Coronary artery (tissue), 2 donors: ENCODE measurements around the gene UBE2L5.

Experiments used
- DNase-seq: peaks from one replicate; pipeline ENCODE4 v3.0.0-alpha.2; 2017; ENCODE audit warnings: low spot score
- H3K27ac ChIP-seq, 2 donors: fragments of 200-600 bp; sonication (generic); one replicate each; pipeline ENCODE4 v1.5.1; 2016 to 2019
- H3K4me3 ChIP-seq: fragments of 200-600 bp; sonication (generic); 2 replicates; pipeline ENCODE4 v1.5.1; 2016; ENCODE audit warnings: mild to moderate bottlenecking, moderate library complexity
- CTCF ChIP-seq: fragments of 200-600 bp; sonication (generic); IDR thresholded peaks from one replicate; pipeline ENCODE4 v1.5.1; 2019; ENCODE audit warnings: antibody characterized with exemption

UBE2L5 gene

GRCh38 chr13:30395192-30396158 is 26.8 kb upstream of the UBE2L5 start:
- H3K4me3 ChIP-seq: peak overlapping the region; percentile 75
- no peak for TF ChIP-seq CTCF
- peak overlapping the region; percentile 81 to 84 for H3K27ac ChIP-seq
- DNase-seq: peak; percentile 94

GRCh38 chr13:30396434-30397075 is 25.7 kb upstream of the UBE2L5 start:
- Histone ChIP-seq H3K4me3 (no peak overlapping the region), H3K27ac (no peak overlapping the region)
- TF ChIP-seq CTCF: no peak
- no peak for DNase-seq

DNA sequence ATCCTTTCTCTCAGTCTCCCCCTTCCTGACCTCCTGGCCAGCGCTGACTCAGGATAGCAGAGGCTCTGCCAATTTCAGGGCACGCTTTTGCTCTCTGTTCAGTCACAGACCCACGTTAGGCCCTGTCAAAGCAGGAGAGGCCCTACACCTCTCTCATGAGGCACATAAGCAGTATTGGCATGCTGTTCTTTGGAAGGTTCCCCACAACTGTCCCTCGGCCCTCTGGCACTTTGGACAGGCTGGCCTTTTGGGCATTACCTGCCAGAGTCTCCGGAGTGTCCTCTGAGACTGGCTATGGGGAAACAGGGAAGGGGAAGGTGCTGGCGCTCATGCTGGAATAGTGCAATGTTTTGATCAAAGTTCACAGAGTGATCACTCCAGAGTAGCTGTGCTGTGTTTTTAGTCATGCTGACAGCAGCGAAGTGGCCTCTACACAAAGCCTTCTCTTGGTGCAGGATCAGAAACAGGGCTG is 23.7 kb upstream of the UBE2L5 start:
- no peak for TF ChIP-seq CTCF
- DNase-seq: no peak
- H3K27ac ChIP-seq: no peak overlapping the region
- no peak overlapping the region for H3K4me3 ChIP-seq

DNA sequence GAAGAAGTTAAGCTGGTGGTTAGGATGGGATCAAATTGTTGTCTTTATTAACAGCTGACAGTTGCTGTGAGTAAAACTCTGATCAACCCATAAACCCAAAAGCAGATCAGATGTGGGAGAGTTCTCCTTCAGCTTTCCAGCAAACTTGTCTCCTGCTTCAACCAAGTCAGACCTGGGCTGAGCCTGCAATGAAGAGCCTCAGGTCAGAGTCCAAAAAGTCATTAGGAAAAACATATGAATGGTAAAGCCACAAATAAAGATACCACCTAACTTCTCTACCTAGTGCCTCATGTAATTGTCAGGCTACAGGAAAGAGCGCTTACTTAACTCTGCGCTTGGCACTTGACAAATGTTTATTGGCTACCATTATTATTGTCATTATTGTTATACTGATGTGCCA is 21.9 kb upstream of the UBE2L5 start:
- no peak for DNase-seq
- no peak for TF ChIP-seq CTCF
- Histone ChIP-seq H3K4me3 (no peak overlapping the region), H3K27ac (no peak overlapping the region)

DNA sequence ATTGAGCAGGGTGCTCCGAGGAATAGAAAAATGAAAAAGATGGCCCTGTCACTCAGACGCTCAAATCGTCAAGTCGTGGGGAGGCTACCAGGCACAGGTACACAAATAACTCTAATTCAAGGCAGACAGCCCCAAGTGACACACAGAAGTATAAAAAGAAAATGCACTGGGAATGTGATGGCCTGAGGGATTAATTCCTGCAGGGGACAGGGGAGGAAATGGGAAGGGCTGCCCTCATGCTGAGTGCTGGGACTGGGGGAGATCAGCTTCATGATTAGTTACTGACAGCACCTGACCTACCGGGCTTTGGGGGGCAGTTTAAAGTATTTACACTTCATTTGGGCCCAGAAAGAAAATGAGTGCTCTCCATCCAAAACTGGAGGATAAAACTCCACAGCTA is 20.9 kb upstream of the UBE2L5 start:
- no peak overlapping the region for H3K4me3 ChIP-seq

DNA sequence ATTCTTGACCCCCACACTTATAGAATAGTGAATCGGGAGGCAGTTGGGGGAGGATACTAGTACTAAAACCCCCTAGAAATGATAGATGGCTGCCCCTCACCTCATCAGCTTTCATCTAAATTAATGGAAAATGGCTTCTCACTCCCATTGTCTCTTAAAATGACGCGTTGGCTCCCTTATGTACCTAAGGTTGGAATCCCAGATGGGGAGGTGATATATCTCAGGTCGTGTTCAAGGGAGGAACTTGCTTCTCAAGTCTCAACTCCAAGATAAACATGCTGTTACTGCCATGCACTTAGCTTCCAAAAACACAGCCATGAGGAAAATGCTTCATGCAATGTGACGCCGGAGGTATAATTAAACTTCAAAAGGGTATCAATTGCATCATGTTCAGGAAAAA is 18.8 kb upstream of the UBE2L5 start:
- H3K27ac ChIP-seq: no peak overlapping the region
- no peak for DNase-seq

More for the DNA sequence above, 20.9 kb upstream of the UBE2L5 start:
- H3K27ac ChIP-seq: no peak overlapping the region
- DNase-seq: no peak
- no peak for TF ChIP-seq CTCF

More for the DNA sequence above, 18.8 kb upstream of the UBE2L5 start:
- H3K4me3 ChIP-seq: no peak overlapping the region
- TF ChIP-seq CTCF: no peak
